ENCODE data around the gene CATSPER4.

The CATSPER4 gene

GRCh38 chr1:26164861-26165842, 25.2 kb upstream of the CATSPER4 start:
- no peak for DNase-seq

- DNase-seq = no peak
Measured at GRCh38 chr1:26166719-26167281, 23.6 kb upstream of the CATSPER4 start.

GRCh38 chr1:26168410-26169197, 21.8 kb upstream of the CATSPER4 start, which contains the start of gene C1orf232:
Gene C1orf232, minus strand, starts transcription at chr1:26168963. Its CDS starts 464 bp downstream, at chr1:26168499.
- peak; percentile 27 for DNase-seq

- DNase-seq = no peak
Measured at GRCh38 chr1:26169198-26169554, 21.2 kb upstream of the CATSPER4 start.

GRCh38 chr1:26169669-26170471, 20.5 kb upstream of the CATSPER4 start, which contains the start of gene ZNF593:
Gene ZNF593, plus strand, starts transcription at chr1:26169908. Its CDS starts 76 bp downstream, at chr1:26169984.
- DNase-seq = peak; percentile 86

GRCh38 chr1:26170472-26170821, 20.0 kb upstream of the CATSPER4 start:
- no peak for DNase-seq

GRCh38 chr1:26171084-26172072, 19.0 kb upstream of the CATSPER4 start, which contains the start of gene ZNF593OS:
Gene ZNF593OS, minus strand, starts transcription at chr1:26171832. Its CDS starts 171 bp downstream, at chr1:26171661.
- DNase-seq = peak; percentile 35

- no peak for DNase-seq
Measured at GRCh38 chr1:26175346-26175745, 15.1 kb upstream of the CATSPER4 start.

GRCh38 chr1:26177182-26177684, 13.2 kb upstream of the CATSPER4 start, which contains the start of gene CNKSR1:
Gene CNKSR1, plus strand, starts transcription at chr1:26177491. Its CDS starts 57 bp downstream, at chr1:26177548.
- DNase-seq = peak; percentile 81

GRCh38 chr1:26180010-26180506, 10.3 kb upstream of the CATSPER4 start:
- no peak for DNase-seq

- DNase-seq = no peak
Measured at GRCh38 chr1:26181586-26182382, 8.6 kb upstream of the CATSPER4 start.

GRCh38 chr1:26182383-26182696, 8.1 kb upstream of the CATSPER4 start:
- DNase-seq = no peak

- DNase-seq = no peak
Measured at GRCh38 chr1:26184086-26184485, 6.3 kb upstream of the CATSPER4 start.

- DNase-seq = no peak
Measured at GRCh38 chr1:26184883-26185282, 5.5 kb upstream of the CATSPER4 start.

GRCh38 chr1:26187882-26188281, 2.5 kb upstream of the CATSPER4 start:
- DNase-seq = no peak

GRCh38 chr1:26188477-26188876, 1.9 kb upstream of the CATSPER4 start:
- no peak for DNase-seq

- no peak for DNase-seq
Measured at GRCh38 chr1:26189331-26189730, 1.1 kb upstream of the CATSPER4 start.

- DNase-seq = no peak
Measured at GRCh38 chr1:26189751-26190275, 589 bp upstream of the CATSPER4 start.

- no peak for DNase-seq
Measured at GRCh38 chr1:26191739-26192138, 1.3 kb downstream of the CATSPER4 start.

GRCh38 chr1:26195805-26196204, 5.4 kb downstream of the CATSPER4 start:
- no peak for DNase-seq

All from NCI-H510A (cell line).